Stimulated activated CD8-positive, alpha-beta memory T cell treated with anti-CD3 and anti-CD28 coated beads, Interleukin-15, amount 100 ng/mL, for 1 hour (primary cell): ENCODE data around the gene HP.

Source experiments
- DNase-seq: peaks from one replicate; pipeline ENCODE4 v3.0.0-alpha.2; 2020; ENCODE audit warnings: low read depth

HP gene

GRCh38 chr16:72091217-72091616 lies 36.9 kb downstream of the HP start:
- DNase-seq = no peak

- DNase-seq = no peak
Measured at GRCh38 chr16:72092832-72093447, 38.6 kb downstream of the HP start.

DNA sequence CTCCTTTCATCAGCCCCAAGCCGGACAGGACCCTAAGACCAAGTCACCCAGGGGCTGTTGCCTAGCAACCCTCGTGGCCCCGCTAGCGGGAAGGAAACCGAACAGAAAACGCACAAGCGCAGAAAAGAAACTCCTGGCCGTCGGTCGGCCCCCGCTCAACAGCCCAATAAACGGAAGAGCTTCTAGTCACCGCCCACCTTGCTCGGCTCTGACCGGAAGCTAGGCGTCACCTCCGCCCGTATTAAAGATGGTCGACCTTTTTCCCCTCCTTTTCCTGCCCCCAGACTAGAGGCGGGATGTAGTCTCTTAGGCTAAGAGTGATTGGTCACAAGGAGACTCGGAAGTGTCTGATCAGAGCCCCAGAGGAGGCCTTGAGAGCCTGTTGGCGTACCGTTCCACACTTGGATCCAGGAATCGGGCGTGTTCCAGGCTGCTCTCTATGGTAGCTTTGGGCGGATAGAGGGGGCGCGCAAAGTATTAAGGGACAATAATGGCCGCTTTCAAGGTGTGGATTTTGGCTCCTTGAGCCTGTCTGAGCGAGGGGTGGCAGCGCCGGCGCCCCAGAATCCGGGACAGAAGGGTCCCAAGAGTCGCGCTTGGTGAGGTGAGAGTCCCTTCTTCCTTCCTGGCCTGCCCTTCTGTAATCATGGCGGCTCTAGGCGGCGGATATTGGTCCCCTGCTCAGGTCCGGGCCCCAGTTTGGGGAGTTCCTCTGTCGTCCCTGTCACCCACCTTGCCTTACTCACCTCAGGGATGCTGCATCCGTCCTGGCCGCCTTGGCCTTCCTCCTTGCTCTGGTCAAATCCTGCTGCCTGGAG lies 39.4 kb downstream of the HP start, which contains the start of the genes DHX38 and TXNL4B:
TSS of gene DHX38 (plus strand) at position 400 of the 818 bp plus-strand sequence. CDS start 2,311 bp downstream, outside the sequence.
TSS of gene TXNL4B (minus strand) at position 173 of the 818 bp plus-strand sequence. CDS start 2,871 bp downstream, outside the sequence.
- peak; percentile 84 for DNase-seq

GRCh38 chr16:72094266-72094610 lies 39.9 kb downstream of the HP start:
- no peak for DNase-seq

DNA sequence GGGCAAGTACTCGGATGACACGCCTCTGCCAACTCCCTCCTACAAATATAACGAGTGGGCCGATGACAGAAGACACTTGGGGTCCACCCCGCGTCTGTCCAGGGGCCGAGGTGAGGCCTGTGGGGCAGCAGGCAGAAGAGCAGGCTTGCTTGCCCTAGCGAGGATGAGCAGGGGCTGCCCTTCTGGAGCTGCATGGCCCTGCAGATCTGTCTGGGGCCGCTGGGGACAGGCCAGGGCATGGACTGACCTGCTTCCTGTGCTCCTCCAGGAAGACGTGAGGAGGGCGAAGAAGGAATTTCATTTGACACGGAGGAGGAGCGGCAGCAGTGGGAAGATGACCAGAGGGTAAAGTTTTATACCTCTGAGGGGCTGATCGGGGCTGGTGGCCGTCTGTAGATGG lies 44.6 kb downstream of the HP start:
- no peak for DNase-seq

- no peak for DNase-seq
Measured at GRCh38 chr16:72099377-72099818, 45.1 kb downstream of the HP start.

DNA sequence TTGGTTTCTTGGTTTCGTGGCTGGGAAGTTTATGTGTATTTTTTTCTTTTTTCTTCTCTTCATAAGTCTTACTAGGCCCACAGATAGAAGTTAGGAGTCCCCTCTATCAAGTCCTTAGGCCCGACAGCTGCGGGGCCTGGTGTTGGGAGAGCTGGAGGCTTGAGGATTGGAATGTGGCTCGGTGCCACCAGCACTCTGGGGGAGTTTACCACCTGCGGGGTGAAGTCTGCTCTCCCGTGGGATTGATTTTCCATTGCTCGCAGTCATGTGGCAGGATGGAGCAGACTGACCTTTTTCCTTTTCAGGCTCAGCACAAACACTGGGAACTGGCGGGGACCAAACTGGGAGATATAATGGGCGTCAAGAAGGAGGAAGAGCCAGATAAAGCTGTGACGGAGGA lies 46.9 kb downstream of the HP start:
- DNase-seq = no peak

DNA sequence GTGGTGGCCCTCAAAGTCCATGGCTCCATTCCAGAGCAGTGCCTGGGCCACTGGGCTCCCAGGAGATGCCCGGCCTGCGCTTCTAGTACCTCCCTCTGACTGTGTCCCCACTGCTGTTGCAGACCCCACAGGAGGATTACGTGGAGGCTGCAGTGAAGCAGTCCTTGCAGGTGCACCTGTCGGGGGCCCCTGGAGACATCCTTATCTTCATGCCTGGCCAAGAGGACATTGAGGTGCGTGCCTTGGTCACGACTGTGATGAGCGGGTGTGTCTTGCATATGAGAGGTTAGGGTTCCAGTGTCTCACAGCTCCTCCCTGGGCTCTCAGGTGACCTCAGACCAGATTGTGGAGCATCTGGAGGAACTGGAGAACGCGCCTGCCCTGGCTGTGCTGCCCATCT lies 50.6 kb downstream of the HP start:
- DNase-seq = no peak

DNA sequence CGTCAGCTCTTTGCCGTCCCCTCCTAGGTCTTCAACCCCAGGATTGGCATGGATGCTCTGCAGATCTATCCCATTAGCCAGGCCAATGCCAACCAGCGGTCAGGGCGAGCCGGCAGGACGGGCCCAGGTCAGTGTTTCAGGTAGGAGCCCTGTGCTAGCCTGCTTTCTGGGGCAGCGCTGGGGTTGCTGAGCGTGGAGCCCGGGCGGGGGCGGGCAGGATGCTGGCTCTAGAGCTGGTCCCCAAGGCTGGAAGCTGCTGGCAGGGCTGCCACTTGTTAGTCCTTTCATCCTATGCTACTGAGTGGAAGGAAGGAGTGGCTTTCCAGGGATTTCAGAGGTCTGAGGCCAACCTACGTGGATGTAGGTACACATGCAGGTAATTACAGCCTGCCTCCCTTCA lies 51.7 kb downstream of the HP start:
- DNase-seq = no peak

DNA sequence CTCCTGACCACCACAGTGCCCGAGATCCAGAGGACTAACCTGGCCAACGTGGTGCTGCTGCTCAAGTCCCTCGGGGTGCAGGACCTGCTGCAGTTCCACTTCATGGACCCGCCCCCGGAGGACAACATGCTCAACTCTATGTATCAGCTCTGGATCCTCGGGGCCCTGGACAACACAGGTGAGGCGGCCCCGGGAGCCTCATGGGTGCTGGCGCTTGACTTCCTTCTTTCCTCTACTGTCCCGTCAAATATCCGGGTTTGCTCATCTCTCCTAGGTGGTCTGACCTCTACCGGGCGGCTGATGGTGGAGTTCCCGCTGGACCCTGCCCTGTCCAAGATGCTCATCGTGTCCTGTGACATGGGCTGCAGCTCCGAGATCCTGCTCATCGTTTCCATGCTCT lies 53.1 kb downstream of the HP start:
- DNase-seq = no peak

DNA sequence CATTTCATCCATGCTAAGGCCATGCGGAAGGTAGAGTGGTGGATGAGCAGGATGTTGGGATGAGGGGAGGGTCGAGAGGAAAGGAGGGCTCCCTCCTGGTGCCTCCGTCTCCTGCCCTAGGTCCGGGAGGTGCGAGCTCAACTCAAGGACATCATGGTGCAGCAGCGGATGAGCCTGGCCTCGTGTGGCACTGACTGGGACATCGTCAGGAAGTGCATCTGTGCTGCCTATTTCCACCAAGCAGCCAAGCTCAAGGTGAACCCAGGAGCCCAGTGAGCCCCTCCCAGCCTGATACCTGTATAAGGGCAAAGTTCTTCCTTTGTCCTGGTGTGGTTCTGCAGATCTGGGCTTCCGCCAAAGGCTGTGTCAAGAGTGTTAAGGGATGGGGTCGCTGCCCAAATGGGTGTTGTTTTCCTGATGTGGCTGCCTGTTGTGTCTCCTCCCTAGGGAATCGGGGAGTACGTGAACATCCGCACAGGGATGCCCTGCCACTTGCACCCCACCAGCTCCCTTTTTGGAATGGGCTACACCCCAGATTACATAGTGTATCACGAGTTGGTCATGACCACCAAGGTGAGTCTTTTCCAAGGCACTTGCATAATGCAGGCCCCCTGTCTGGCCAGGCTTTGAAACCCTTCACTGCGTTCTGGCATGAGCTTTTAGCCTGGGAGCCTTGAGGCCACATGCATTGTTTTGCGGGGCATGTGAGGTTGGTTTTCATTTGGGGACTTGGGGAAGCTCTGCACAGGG lies 54.2 kb downstream of the HP start:
- no peak for DNase-seq

DNA sequence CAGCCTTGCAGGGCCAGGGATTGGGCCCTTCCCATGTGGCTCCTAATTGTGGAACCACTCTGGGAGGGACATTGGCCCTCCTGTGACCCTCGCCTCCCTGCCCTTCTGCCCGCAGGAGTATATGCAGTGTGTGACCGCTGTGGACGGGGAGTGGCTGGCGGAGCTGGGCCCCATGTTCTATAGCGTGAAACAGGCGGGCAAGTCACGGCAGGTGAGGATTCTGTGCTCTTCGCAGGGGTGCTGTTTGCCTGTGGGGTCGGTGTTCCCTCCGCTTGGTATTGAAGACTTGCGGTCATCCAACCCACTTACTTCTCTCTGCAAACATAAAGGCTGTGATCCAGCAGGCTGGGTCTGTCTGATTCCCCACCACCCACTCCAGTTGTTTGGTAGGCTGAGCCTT lies 55.0 kb downstream of the HP start:
- no peak for DNase-seq

DNA sequence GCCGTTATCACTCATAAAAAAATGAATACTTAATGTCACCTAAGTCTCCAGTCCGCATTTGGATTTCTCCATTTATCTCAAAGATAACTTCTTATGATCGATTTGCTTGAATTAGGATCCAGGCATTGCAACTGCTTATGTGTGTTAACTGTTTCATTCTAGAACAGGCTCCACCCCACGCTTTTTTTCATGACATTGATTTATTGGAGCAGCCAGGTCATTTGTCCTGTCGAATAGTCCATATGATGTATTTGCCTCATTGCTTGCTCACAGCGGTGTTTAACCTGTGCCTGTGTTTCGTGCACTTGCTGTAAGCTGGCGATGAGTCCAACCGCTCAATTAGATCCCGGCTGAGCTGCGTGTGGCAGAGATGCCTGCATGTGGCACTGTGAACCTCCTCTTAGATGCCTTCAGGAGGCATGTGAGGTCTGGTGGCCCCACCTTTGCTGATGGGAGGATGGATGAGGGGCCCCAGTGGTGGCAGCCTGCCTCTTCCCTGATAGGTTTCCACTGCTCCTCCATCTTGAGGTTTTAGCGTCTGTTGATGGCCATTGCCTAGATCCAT lies 55.7 kb downstream of the HP start:
- no peak for DNase-seq
